Neutrophil (primary cell): ENCODE data around the gene KIAA1191.

Source experiments
- H3K27ac ChIP-seq: fragments of 200-600 bp; sonication (generic); 2 replicates; pipeline ENCODE4 v1.5.1; 2016; ENCODE audit warnings: mild to moderate bottlenecking, moderate library complexity
- H3K27me3 ChIP-seq: fragments of 200-600 bp; sonication (generic); 2 replicates; pipeline ENCODE4 v1.6.0; 2016; ENCODE audit warnings: mild to moderate bottlenecking
- H3K36me3 ChIP-seq: fragments of 200-600 bp; sonication (generic); 2 replicates; pipeline ENCODE4 v1.5.1; 2017
- H3K4me1 ChIP-seq, 2 experiments: fragments of 200-600 bp in 1 of 2; sonication (generic) in 1 of 2; 1 replicate in 1 of 2; 2 replicates in 1 of 2; pipeline versions ENCODE4 v1.5.1 to v1.6.1; 2013 to 2016; ENCODE audit warnings: low read depth in 1 of 2, low read length in 1 of 2, mild to moderate bottlenecking in 1 of 2, moderate library complexity in 1 of 2; ENCODE audit not compliant: control insufficient read depth in 1 of 2, insufficient read depth in 1 of 2
- H3K4me3 ChIP-seq, 2 experiments: fragments of 200-600 bp in 1 of 2; sonication (generic) in 1 of 2; 1 replicate in 1 of 2; 2 replicates in 1 of 2; pipeline ENCODE4 v1.5.1; 2013 to 2016; ENCODE audit warnings: low read depth in 1 of 2, low read length in 1 of 2, mild to moderate bottlenecking in 1 of 2, moderate library complexity in 1 of 2
- H3K9me3 ChIP-seq: fragments of 200-600 bp; sonication (generic); 2 replicates; pipeline ENCODE4 v1.5.1; 2016
- CTCF ChIP-seq: fragments of 200-600 bp; sonication (generic); IDR thresholded peaks from 2 replicates; pipeline ENCODE4 v1.5.1; 2016; ENCODE audit warnings: antibody characterized with exemption

Gene KIAA1191

GRCh38 chr5:176383961-176384360 is 22.4 kb upstream of the KIAA1191 start:
- Histone ChIP-seq H3K4me3 (no peak overlapping the region), H3K27ac (no peak overlapping the region), H3K4me1 (peaks cover 8 to 13% of the 10 kb centered on the region in 2 experiments), H3K36me3 (no peaks in the 10 kb centered on the region), H3K9me3 (no peaks in the 10 kb centered on the region), H3K27me3 (no peaks in the 10 kb centered on the region)
- no peak for TF ChIP-seq CTCF

- no peaks in the 10 kb centered on the region for H3K36me3 ChIP-seq
- H3K9me3 ChIP-seq = no peaks in the 10 kb centered on the region
- TF ChIP-seq CTCF = no peak
- peaks cover 8 to 11% of the 10 kb centered on the region in 2 experiments for H3K4me1 ChIP-seq
- no peaks in the 10 kb centered on the region for H3K27me3 ChIP-seq
- no peak overlapping the region for H3K27ac ChIP-seq
- H3K4me3 ChIP-seq = no peak overlapping the region
Observed at GRCh38 chr5:176383248-176383905, 21.8 kb upstream of the KIAA1191 start.

GRCh38 chr5:176382721-176383120 is 21.2 kb upstream of the KIAA1191 start:
- Histone ChIP-seq H3K4me1 (peaks cover 2 to 5% of the 10 kb centered on the region in 2 experiments), H3K27ac (no peak overlapping the region), H3K36me3 (no peaks in the 10 kb centered on the region), H3K4me3 (no peak overlapping the region), H3K9me3 (no peaks in the 10 kb centered on the region), H3K27me3 (no peaks in the 10 kb centered on the region)
- TF ChIP-seq CTCF = no peak

- no peak for TF ChIP-seq CTCF
- H3K9me3 ChIP-seq = no peaks in the 10 kb centered on the region
- no peak overlapping the region for H3K4me3 ChIP-seq
- H3K4me1 ChIP-seq = no peaks in the 10 kb centered on the region
- no peak overlapping the region for H3K27ac ChIP-seq
- H3K36me3 ChIP-seq = no peaks in the 10 kb centered on the region
- H3K27me3 ChIP-seq = no peaks in the 10 kb centered on the region
Observed at GRCh38 chr5:176381979-176382378, 20.4 kb upstream of the KIAA1191 start.

GRCh38 chr5:176381423-176381822 is 19.9 kb upstream of the KIAA1191 start:
- Histone ChIP-seq H3K4me3 (no peak overlapping the region), H3K27ac (no peak overlapping the region)

More at GRCh38 chr5:176381423-176381822, 19.9 kb upstream of the KIAA1191 start:
- H3K36me3 ChIP-seq = no peaks in the 10 kb centered on the region
- H3K27me3 ChIP-seq = no peaks in the 10 kb centered on the region
- H3K9me3 ChIP-seq = no peaks in the 10 kb centered on the region
- no peaks in the 10 kb centered on the region for H3K4me1 ChIP-seq
- no peak for TF ChIP-seq CTCF
